Measurements from ENCODE around the gene ALOX12. TPM values are rescaled to one million over a fixed set of nuclear protein-coding genes. Genes with fewer than 3 reads are reported as not detected.

The ALOX12 gene
- total and polyA plus RNA-seq, 2 donors from 2014 or later: not detected

DNA sequence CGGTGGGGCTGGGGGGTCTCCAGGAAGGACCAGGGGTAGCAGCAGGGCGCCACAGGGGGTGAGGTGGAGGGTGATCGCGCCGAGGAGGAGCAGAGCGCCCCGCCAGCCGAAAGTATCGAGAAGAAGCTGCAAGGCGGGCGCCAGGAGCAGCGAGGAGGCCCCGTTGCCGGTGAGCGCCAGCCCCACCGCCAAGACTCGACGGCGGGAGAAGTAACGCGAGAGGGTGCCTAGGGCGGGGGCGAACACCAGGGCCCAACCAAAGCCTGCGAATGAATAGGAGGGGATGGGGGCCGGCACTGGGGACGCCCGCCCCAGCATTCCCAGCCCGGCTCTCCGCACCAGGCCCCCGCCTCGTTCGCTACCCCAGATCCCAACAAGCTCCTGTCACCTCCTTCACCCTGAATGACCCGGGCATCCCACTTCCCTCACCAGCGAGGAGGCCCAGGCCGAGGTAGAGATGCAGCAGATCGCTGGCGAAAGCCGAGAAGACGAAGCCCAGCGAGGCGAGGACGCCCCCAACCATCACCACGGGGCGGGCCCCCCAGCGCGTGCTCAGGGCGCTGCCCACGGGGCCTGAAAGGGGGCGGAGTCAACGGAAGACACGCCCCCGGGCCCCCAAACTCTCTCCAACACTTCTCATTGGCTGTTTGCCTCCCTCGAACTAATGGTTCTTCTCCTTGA lies 46.8 kb downstream of the ALOX12 start:
- H3K4me1 ChIP-seq (ENCODE audit: control insufficient read depth in 2 of 3, insufficient read depth in 2 of 3, low read depth in 1 of 3, low read length in 3 of 3): peaks cover 3 to 24% (median 22%) of the 10 kb centered on the region in 3 donors
- peak overlapping the region in 2 of 3 donors; percentile 34 to 53 for H3K4me3 ChIP-seq (ENCODE audit: low read length in 3 of 3)
- H3K9me3 ChIP-seq (ENCODE audit: control insufficient read depth in 2 of 3, insufficient read depth in 1 of 3, low read length in 3 of 3): no peaks in the 10 kb centered on the region
- no peaks in the 10 kb centered on the region for H3K36me3 ChIP-seq (ENCODE audit: control insufficient read depth in 2 of 3, insufficient read depth in 3 of 3, low read length in 3 of 3)
- TF ChIP-seq, protein P1, sequence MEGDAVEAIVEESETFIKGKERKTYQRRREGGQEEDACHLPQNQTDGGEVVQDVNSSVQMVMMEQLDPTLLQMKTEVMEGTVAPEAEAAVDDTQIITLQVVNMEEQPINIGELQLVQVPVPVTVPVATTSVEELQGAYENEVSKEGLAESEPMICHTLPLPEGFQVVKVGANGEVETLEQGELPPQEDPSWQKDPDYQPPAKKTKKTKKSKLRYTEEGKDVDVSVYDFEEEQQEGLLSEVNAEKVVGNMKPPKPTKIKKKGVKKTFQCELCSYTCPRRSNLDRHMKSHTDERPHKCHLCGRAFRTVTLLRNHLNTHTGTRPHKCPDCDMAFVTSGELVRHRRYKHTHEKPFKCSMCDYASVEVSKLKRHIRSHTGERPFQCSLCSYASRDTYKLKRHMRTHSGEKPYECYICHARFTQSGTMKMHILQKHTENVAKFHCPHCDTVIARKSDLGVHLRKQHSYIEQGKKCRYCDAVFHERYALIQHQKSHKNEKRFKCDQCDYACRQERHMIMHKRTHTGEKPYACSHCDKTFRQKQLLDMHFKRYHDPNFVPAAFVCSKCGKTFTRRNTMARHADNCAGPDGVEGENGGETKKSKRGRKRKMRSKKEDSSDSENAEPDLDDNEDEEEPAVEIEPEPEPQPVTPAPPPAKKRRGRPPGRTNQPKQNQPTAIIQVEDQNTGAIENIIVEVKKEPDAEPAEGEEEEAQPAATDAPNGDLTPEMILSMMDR (IDR thresholded peaks at IDR 0.05; ENCODE audit: borderline replicate concordance, extremely low read depth, insufficient read depth): no peak
- peaks cover 7% of the 10 kb centered on the region for H3K27me3 ChIP-seq (ENCODE audit: control insufficient read depth, insufficient read depth, low read length)
- peak in 3 of 5 donors; percentile 27 to 80 (median 46) for DNase-seq
- no peak overlapping the region for H3K9ac ChIP-seq (ENCODE audit: low read length in 3 of 3)
- intact Hi-C loops (cut with DNase I): no loop called here
- H3K27ac ChIP-seq (ENCODE audit: low read depth in 2 of 2, low read length in 2 of 2): no peak overlapping the region
- no peak for FAIRE-seq

DNA sequence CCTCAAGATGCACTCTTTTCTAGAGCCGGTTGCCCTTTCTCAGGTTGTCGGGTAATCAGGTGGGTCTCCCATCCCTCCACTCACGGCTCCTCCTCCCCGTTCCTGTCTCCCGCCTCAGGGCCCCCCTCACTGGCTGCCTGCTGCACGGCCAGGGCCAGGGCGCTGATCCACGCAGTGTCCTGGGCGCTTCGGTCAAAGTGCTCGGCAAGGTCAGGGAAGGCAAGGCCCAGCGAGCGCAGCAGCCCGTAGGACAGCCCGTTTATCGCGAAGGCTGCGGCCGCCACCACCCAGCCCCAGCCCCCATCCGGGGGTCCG lies 47.3 kb downstream of the ALOX12 start:
- H3K9me3 ChIP-seq (ENCODE audit: control insufficient read depth in 2 of 3, insufficient read depth in 1 of 3, low read length in 3 of 3): no peaks in the 10 kb centered on the region
- intact Hi-C loops (cut with DNase I): no loop called here
- peaks cover 7% of the 10 kb centered on the region for H3K27me3 ChIP-seq (ENCODE audit: control insufficient read depth, insufficient read depth, low read length)
- no peak for FAIRE-seq
- peak overlapping the region in 2 of 3 donors; percentile 34 to 53 for H3K4me3 ChIP-seq (ENCODE audit: low read length in 3 of 3)
- H3K4me1 ChIP-seq (ENCODE audit: control insufficient read depth in 2 of 3, insufficient read depth in 2 of 3, low read depth in 1 of 3, low read length in 3 of 3): peaks cover 3 to 24% (median 20%) of the 10 kb centered on the region in 3 donors
- H3K36me3 ChIP-seq (ENCODE audit: control insufficient read depth in 2 of 3, insufficient read depth in 3 of 3, low read length in 3 of 3): no peaks in the 10 kb centered on the region
- TF ChIP-seq, protein P1 (IDR thresholded peaks at IDR 0.05; ENCODE audit: borderline replicate concordance, extremely low read depth, insufficient read depth): no peak
- no peak overlapping the region for H3K27ac ChIP-seq (ENCODE audit: low read depth in 2 of 2, low read length in 2 of 2)
- H3K9ac ChIP-seq (ENCODE audit: low read length in 3 of 3): no peak overlapping the region
- peak in 2 of 5 donors; percentile 22 to 72 for DNase-seq

DNA sequence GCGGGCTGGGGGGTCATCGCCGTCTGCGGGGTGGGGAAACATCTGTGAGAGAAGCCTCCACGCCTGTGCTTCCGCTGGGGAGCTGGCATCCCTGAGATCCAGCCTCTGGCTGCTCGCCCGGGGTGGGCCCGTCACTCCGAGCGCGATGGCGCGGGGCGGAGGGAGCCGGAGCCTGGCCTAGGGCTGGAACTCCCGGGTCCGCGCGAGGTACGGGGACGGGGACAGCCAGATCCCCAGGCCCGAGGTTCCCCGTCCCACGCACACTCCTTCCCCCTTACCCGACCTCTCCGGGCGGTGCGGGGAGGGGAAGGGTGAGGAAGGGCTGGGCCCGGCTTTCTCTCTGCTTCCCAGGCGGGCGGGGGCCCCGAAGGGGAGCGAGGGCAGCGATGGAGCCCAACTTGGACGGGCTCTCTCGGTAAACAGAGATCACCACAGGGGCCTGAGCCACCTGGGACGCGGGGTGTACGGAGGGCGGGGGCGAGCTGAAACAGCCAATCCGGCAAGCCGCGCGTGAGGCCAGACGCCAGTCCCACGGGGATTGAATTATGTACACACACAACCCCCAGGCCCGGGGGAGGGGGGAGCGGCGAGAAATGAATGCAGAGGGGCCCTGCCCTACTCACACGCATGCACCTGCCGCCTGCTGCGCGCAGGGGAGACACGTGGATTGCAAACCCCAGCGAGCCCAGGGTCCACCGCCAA lies 47.8 kb downstream of the ALOX12 start, which contains the start of gene SLC16A11:
Gene SLC16A11, minus strand, starts transcription at position 596 of the 702 bp plus-strand sequence. Its CDS starts 579 bp downstream, at position 17.
- peak within 1 kb of the TSS in 1 of 3 donors; percentile 0 for H3K9ac ChIP-seq (ENCODE audit: low read length in 3 of 3)
- peaks cover 7% of the 10 kb centered on the region for H3K27me3 ChIP-seq (ENCODE audit: control insufficient read depth, insufficient read depth, low read length)
- H3K27ac ChIP-seq (ENCODE audit: low read depth in 2 of 2, low read length in 2 of 2): no peak within 1 kb of the TSS
- DNase-seq (peak; percentile 52 to 85 (median 58)), FAIRE-seq (no peak)
- intact Hi-C loops (cut with DNase I): no loop called here
- no peaks in the 10 kb centered on the region for H3K36me3 ChIP-seq (ENCODE audit: control insufficient read depth in 2 of 3, insufficient read depth in 3 of 3, low read length in 3 of 3)
- peaks cover 3 to 20% (median 19%) of the 10 kb centered on the region in 3 donors for H3K4me1 ChIP-seq (ENCODE audit: control insufficient read depth in 2 of 3, insufficient read depth in 2 of 3, low read depth in 1 of 3, low read length in 3 of 3)
- TF ChIP-seq, protein P1 (IDR thresholded peaks at IDR 0.05; ENCODE audit: borderline replicate concordance, extremely low read depth, insufficient read depth): no peak
- H3K9me3 ChIP-seq (ENCODE audit: control insufficient read depth in 2 of 3, insufficient read depth in 1 of 3, low read length in 3 of 3): no peaks in the 10 kb centered on the region
- H3K4me3 ChIP-seq (ENCODE audit: low read length in 3 of 3): peak within 1 kb of the TSS in 2 of 3 donors; percentile 34 to 53

Data from kidney (tissue), 14 donors.